GM12878 (cell line): ENCODE data around the gene GADD45A. TPM values are rescaled to one million over a fixed set of nuclear protein-coding genes. Genes with fewer than 3 reads are reported as not detected.

Experiments used
- ATAC-seq: fragments of 200-7000 bp; cut with Tn5 transposase; 3 replicates; pipeline ENCODE4 v1.9.1; 2020; ENCODE audit warnings: mild to moderate bottlenecking, moderate library complexity
- Bru-seq: library from RNA; stranded (reverse); fragments of 400-500 nt; gene quantifications from one replicate; lab custom pipeline; 2021; lab: Mats Ljungman, UMichigan
- BruChase-seq, 2 experiments: library from RNA; stranded (reverse); fragments of 400-500 nt; gene quantifications; one replicate each; lab custom pipeline; 2021; lab: Mats Ljungman, UMichigan
- BruUV-seq: library from RNA; stranded (reverse); fragments of 400-500 nt; replicated peaks from 2 replicates; lab custom pipeline; 2021; lab: Mats Ljungman, UMichigan
- CTCF ChIA-PET: fragments of 300-600 bp; sonication (Branson Sonifier 250); formaldehyde crosslinking; extraction: SDS; loops from one replicate; lab custom pipeline; 2021; ENCODE audit warnings: inconsistent platforms; lab: Yijun Ruan, JAX
- POLR2A ChIA-PET: fragments of 350-600 bp; formaldehyde crosslinking; extraction: SDS; loops from one replicate; lab custom pipeline; 2021; ENCODE audit warnings: inconsistent platforms; lab: Charles Lee
- RAD21 ChIA-PET: fragments of 300-600 bp; sonication (Branson Sonifier 250); formaldehyde crosslinking; loops from one replicate; lab custom pipeline; 2023; ENCODE audit warnings: antibody characterized with exemption; ENCODE audit not compliant: unreplicated experiment; lab: Charles Lee
- SMC1A ChIA-PET: fragments of 300-600 bp; sonication (Branson Sonifier 250); formaldehyde crosslinking; loops from one replicate; lab custom pipeline; 2023; ENCODE audit not compliant: unreplicated experiment, uncharacterized antibody; lab: Charles Lee
- DNase-seq: peaks from one replicate; pipeline ENCODE4 v3.0.0-alpha.2; 2011; ENCODE audit warnings: low read depth, low spot score
- FAIRE-seq: peaks from 3 replicates; lab custom pipeline; 2011; peaks lifted over from hg19 to GRCh38; lab: Jason Lieb, UNC
- H2AFZ ChIP-seq: 2 replicates; pipeline ENCODE4 v1.6.0; 2011; ENCODE audit warnings: low read depth, low read length, control low read depth; ENCODE audit not compliant: control insufficient read depth
- H3K27ac ChIP-seq: 2 replicates; pipeline ENCODE4 v1.5.1; 2011; ENCODE audit warnings: control low read depth; ENCODE audit not compliant: control insufficient read depth, insufficient read depth
- H3K27me3 ChIP-seq, 2 experiments: replicated peaks in 1 of 2; 2 replicates each; pipeline versions ENCODE4 v1.6.0 to v1.6.1; 2011; ENCODE audit warnings: low read length in 1 of 2; ENCODE audit not compliant: control insufficient read depth in 2 of 2, insufficient read depth in 2 of 2
- H3K36me3 ChIP-seq, 2 experiments: 2 replicates each; pipeline ENCODE4 v1.5.1; 2011; ENCODE audit warnings: low read length in 1 of 2; ENCODE audit not compliant: control insufficient read depth in 2 of 2, insufficient read depth in 2 of 2
- H3K4me1 ChIP-seq: 2 replicates; pipeline ENCODE4 v1.6.1; 2011; ENCODE audit warnings: mild to moderate bottlenecking, low read length, moderate library complexity, mixed read lengths; ENCODE audit not compliant: control insufficient read depth, insufficient read depth
- H3K4me2 ChIP-seq: 2 replicates; pipeline ENCODE4 v1.6.0; 2011; ENCODE audit warnings: control low read depth; ENCODE audit not compliant: control insufficient read depth, insufficient read depth
- H3K4me3 ChIP-seq: fragments of 200-600 bp; sonication (generic); 2 replicates; pipeline ENCODE4 v1.5.1; 2016
- H3K79me2 ChIP-seq: 2 replicates; pipeline ENCODE4 v1.6.0; 2011; ENCODE audit warnings: low read length; ENCODE audit not compliant: control insufficient read depth, insufficient read depth
- H3K9ac ChIP-seq: 2 replicates; pipeline ENCODE4 v1.8.0; 2011; ENCODE audit warnings: low read length, control low read depth, mixed read lengths; ENCODE audit not compliant: control insufficient read depth, insufficient read depth
- H3K9me3 ChIP-seq: replicated peaks from 3 replicates; pipeline ENCODE4 v1.5.1; 2011; ENCODE audit warnings: mild to moderate bottlenecking, low read length; ENCODE audit not compliant: control insufficient read depth, insufficient read depth
- H4K20me1 ChIP-seq: 2 replicates; pipeline ENCODE4 v1.6.0; 2011; ENCODE audit not compliant: control insufficient read depth, insufficient read depth
- ATF7 ChIP-seq: fragments of 450-650 bp; IDR thresholded peaks from 2 replicates; pipeline ENCODE4 v1.6.1; 2016; ENCODE audit warnings: low read depth, mild to moderate bottlenecking
- CHD4 ChIP-seq: fragments of 200-600 bp; sonication (generic); IDR thresholded peaks from 2 replicates; pipeline ENCODE4 v1.6.1; 2016; ENCODE audit warnings: mild to moderate bottlenecking
- CREB1 ChIP-seq: IDR thresholded peaks from 2 replicates; pipeline ENCODE4 v1.6.1; 2012; ENCODE audit warnings: low read depth, mild to moderate bottlenecking, inconsistent platforms
- KAT2A ChIP-seq: conservative IDR thresholded peaks from 2 replicates; pipeline ENCODE4 v1.6.1; 2011; ENCODE audit warnings: low read depth, low read length; ENCODE audit not compliant: control insufficient read depth
- MTA2 ChIP-seq: fragments of 450-650 bp; IDR thresholded peaks from 2 replicates; pipeline ENCODE4 v1.6.1; 2016; ENCODE audit warnings: low read depth, mild to moderate bottlenecking, moderate library complexity
- NRF1 ChIP-seq: conservative IDR thresholded peaks from 2 replicates; pipeline ENCODE4 v1.6.1; 2011; ENCODE audit warnings: mild to moderate bottlenecking, low read depth, low read length, improper control_type of control experiment
- PKNOX1 ChIP-seq: fragments of 450-650 bp; IDR thresholded peaks from 2 replicates; pipeline ENCODE4 v1.6.1; 2016; ENCODE audit warnings: mild to moderate bottlenecking
- RBBP5 ChIP-seq: fragments of 200-600 bp; sonication (generic); conservative IDR thresholded peaks from 2 replicates; pipeline ENCODE4 v1.6.1; 2016
- RCOR1 ChIP-seq: conservative IDR thresholded peaks from 2 replicates; pipeline ENCODE4 v1.6.1; 2012; ENCODE audit warnings: low read depth, low read length, improper control_type of control experiment
- SMC3 ChIP-seq: IDR thresholded peaks from 2 replicates; pipeline ENCODE4 v1.6.1; 2011; ENCODE audit warnings: low read length, improper control_type of control experiment, borderline replicate concordance
- TARDBP ChIP-seq: IDR thresholded peaks from 2 replicates; pipeline ENCODE4 v1.6.1; 2016; ENCODE audit warnings: borderline replicate concordance
- TCF12 ChIP-seq: IDR thresholded peaks from 2 replicates; pipeline ENCODE4 v1.6.1; 2011; ENCODE audit warnings: low read depth, mild to moderate bottlenecking, low read length
- TCF7 ChIP-seq: IDR thresholded peaks from 2 replicates; pipeline ENCODE4 v1.6.1; 2014; ENCODE audit warnings: antibody characterized with exemption, borderline replicate concordance
- YY1 ChIP-seq: IDR thresholded peaks from 2 replicates; pipeline ENCODE4 v1.6.1; 2011; ENCODE audit warnings: low read depth, mild to moderate bottlenecking, low read length
- ZBED1 ChIP-seq: IDR thresholded peaks from 2 replicates; pipeline ENCODE4 v1.6.1; 2016; ENCODE audit warnings: borderline replicate concordance
- ZNF217 ChIP-seq: fragments of 450-650 bp; IDR thresholded peaks from 2 replicates; pipeline ENCODE4 v1.6.1; 2017; ENCODE audit warnings: antibody characterized with exemption, mild to moderate bottlenecking
- ZZZ3 ChIP-seq: IDR thresholded peaks from 2 replicates; pipeline ENCODE4 v1.6.1; 2011; ENCODE audit warnings: low read depth; ENCODE audit not compliant: control insufficient read depth, insufficient read length
- WGBS: methylation state at CpG from one replicate; pipeline ENCODE4 v1.1.6; 2016; ENCODE audit warnings: low lambda C conversion rate; ENCODE audit not compliant: insufficient replicate concordance, insufficient coverage; ENCODE audit errors: missing lambda C conversion rate; 5-methylcytosine and 5-hydroxymethylcytosine counted together
- in situ Hi-C: fragments of 300-500 bp; cut with MboI; formaldehyde crosslinking; loops from 9 replicates; pipeline ENCODE4 v1.14.3; 2018; ENCODE audit warnings: mixed read lengths
- intact Hi-C: fragments of 100-400 bp; cut with micrococcal nuclease; formaldehyde crosslinking; loops from one replicate; pipeline ENCODE4 v1.14.2; 2022; ENCODE audit not compliant: unreplicated experiment
- long read RNA-seq, 2 experiments: library from polyadenylated mRNA; unstranded; transcript quantifications; one replicate each; pipeline ENCODE4 v2.0.0, GENCODE V29; 2019 to 2020
- polyA minus RNA-seq, 3 experiments: library from RNA; depleted of rRNA, polyadenylated mRNA; stranded (reverse); fragments of >200 nt; gene quantifications; 2 replicates each; pipeline ENCODE4 v1.2.3, GENCODE V29; 2011
- polyA plus RNA-seq, 11 experiments: library from polyadenylated mRNA; depleted of rRNA in 4 of 11; unstranded in 6 of 11; stranded (reverse) in 5 of 11; fragments of >200 nt; fragmentation: Nextera tagmentation in 4 of 11; fragmentation: Illumina TruSeq in 1 of 11; extraction: Ambion mirVana in 4 of 11; extraction: Trizol in 1 of 11; gene quantifications; 1 replicate in 1 of 11; 2 replicates in 10 of 11; pipeline versions ENCODE4 v1.2.1 to v1.2.3, GENCODE V29; 2011 to 2016; ENCODE audit warnings: inconsistent platforms in 2 of 11, missing spikeins in 2 of 11, low read depth in 1 of 11
- total RNA-seq, 4 experiments: library from RNA; depleted of rRNA in 3 of 4; stranded (reverse); fragments of >200 nt in 3 of 4; fragmentation: Illumina TruSeq in 1 of 4; extraction: Trizol in 1 of 4; gene quantifications; 2 replicates each; pipeline versions ENCODE4 v1.2.1 to v1.2.3, GENCODE V29; 2013 to 2021
- TF ChIP-seq, protein P1 (sequence below): fragments of 450-650 bp; conservative IDR thresholded peaks from 2 replicates; pipeline ENCODE4 v1.6.1; 2017; ENCODE audit warnings: mild to moderate bottlenecking, moderate library complexity

Gene GADD45A
- total RNA-seq (2013; cell fraction: nucleolus; rRNA removed): 18.1 and 22.4 TPM in 2 replicates
- total RNA-seq (2014; rRNA removed) (18.4 and 19.7 TPM in 2 replicates), total RNA-seq (2014; rRNA removed; fragmentation: Illumina TruSeq; extraction: Trizol) (13.0 and 14.6 TPM in 2 replicates), total RNA-seq (2021) (25.7 and 26.1 TPM in 2 replicates), polyA plus RNA-seq (2011; rRNA removed) (20.6 and 27.8 TPM in 2 replicates), polyA plus RNA-seq (2014; fragmentation: Illumina TruSeq; extraction: Trizol) (16.1 and 29.0 TPM in 2 replicates), polyA plus RNA-seq (2014; fragmentation: Nextera tagmentation; extraction: Ambion mirVana) (1 to 10 TPM; 4.7 to 9.3 TPM), polyA plus RNA-seq (2014; rRNA removed) (18.7 and 20.0 TPM in 2 replicates), polyA plus RNA-seq (2016; fragmentation: Nextera tagmentation; extraction: Ambion mirVana) (10 to 100 TPM; 41.2 to 48.9 TPM), polyA minus RNA-seq (2011; rRNA and poly(A)+ RNA removed) (5.9 and 6.2 TPM in 2 replicates), Bru-seq, nascent RNA (percentile 98 among the genes with signal in this experiment), BruChase-seq, experiment 1, labeled RNA remaining after a 6-hour chase (percentile 92 among the genes with signal in this experiment), BruChase-seq, experiment 2, labeled RNA remaining after a 2-hour chase (percentile 96 among the genes with signal in this experiment)
- 14.5 TPM for polyA plus RNA-seq (2011; ENCODE audit: low read depth)
- polyA plus RNA-seq (2011; cell fraction: cytosol; rRNA removed): 24.3 and 24.4 TPM in 2 replicates
- 41.6 and 53.4 TPM in 2 replicates for polyA plus RNA-seq (2011; cell fraction: nucleus; rRNA removed)
- 31.6 and 44.9 TPM in 2 replicates for polyA plus RNA-seq (2012)
- 8.7 and 13.5 TPM in 2 replicates for polyA minus RNA-seq (2011; cell fraction: cytosol; rRNA and poly(A)+ RNA removed)
- 29.6 and 39.4 TPM in 2 replicates for polyA minus RNA-seq (2011; cell fraction: nucleus; rRNA and poly(A)+ RNA removed)
- long read RNA-seq, experiment 1, transcript GADD45A-202 (4 exons, 1,496 nt): major isoform, 6 of 7 reads
- long read RNA-seq, experiment 1, partial matches to known transcripts: 1 of 7 reads
- long read RNA-seq, experiment 1, other reads (novel, unspliced or antisense): 0 of 7 reads
- long read RNA-seq, experiment 2, transcript GADD45A-202 (4 exons, 1,496 nt): major isoform, 8 of 20 reads
- long read RNA-seq, experiment 2, partial matches to known transcripts: 9 of 20 reads
- long read RNA-seq, experiment 2, other reads (novel, unspliced or antisense): 3 of 20 reads

- SMC1A ChIA-PET: interaction anchor here (0.7 to 11.4 kb wide), 24 partner anchors 8 to 354 kb away, joined by 3 to 197 read pairs (median 4); no protein-coding TSS in a partner anchor
- peak within 1 kb of the TSS; percentile 83 for H3K27ac ChIP-seq
- H3K36me3 ChIP-seq: 0 out of 4 replicates have a peak, but pooled peaks cover 0 to 3% of the 10 kb centered on the region in 2 experiments
- ATAC-seq (peak; percentile 88), DNase-seq (peak; percentile 97), FAIRE-seq (peak; percentile 99)
- in situ Hi-C loops: no loop called here
- H3K4me1 ChIP-seq: peaks cover 8% of the 10 kb centered on the region
- intact Hi-C loops: loop anchor here (2.0 to 10.0 kb wide), 5 partner anchors 47 to 350 kb away; partner anchors contain the start of gene SERBP1
- no TSS peak for BruUV-seq
- peak within 1 kb of the TSS; percentile 81 for H3K4me3 ChIP-seq
- H3K4me2 ChIP-seq: peak within 1 kb of the TSS; percentile 93
- H3K27me3 ChIP-seq: peaks cover 0 to 2% of the 10 kb centered on the region in 2 experiments; a peak in 2 of 4 replicates
- H3K9me3 ChIP-seq: no peaks in the 10 kb centered on the region; the same call in 2 of the 3 replicates
- H3K9ac ChIP-seq: peak within 1 kb of the TSS; percentile 87
- WGBS: 1% methylated on average over 39 of the region's 39 CpGs
- peaks cover 25% of the 10 kb centered on the region for H3K79me2 ChIP-seq
- CTCF ChIA-PET: interaction anchor here (0.7 to 8.6 kb wide), 19 partner anchors 9 to 165 kb away, joined by 3 to 107 read pairs (median 4); no protein-coding TSS in a partner anchor
- POLR2A ChIA-PET: interaction anchor here (0.5 to 4.2 kb wide), 33 partner anchors 9 to 1099 kb away, joined by 3 to 33 read pairs (median 5); partner anchors contain the start of genes DNAI4, MIER1 and SERBP1
- RAD21 ChIA-PET: interaction anchor here (0.6 to 11.0 kb wide), 31 partner anchors 10 to 171 kb away, joined by 3 to 225 read pairs (median 4); partner anchors contain the start of gene GNG12
- peak within 1 kb of the TSS; percentile 75 for H2AFZ ChIP-seq
- H4K20me1 ChIP-seq: no peaks in the 10 kb centered on the region
- TF ChIP-seq SMC3 (peak; percentile 31; the same call in 1 of the 2 replicates), ATF7 (0 out of 2 replicates have a peak, but pooled peaks have one; percentile 21), ZNF217 (peak; percentile 30; the same call in 1 of the 2 replicates), TCF7 (no peak), YY1 (peak; percentile 63), PKNOX1 (0 out of 2 replicates have a peak, but pooled peaks have one; percentile 9), NRF1 (no peak), MTA2 (no peak), RBBP5 (no peak), KAT2A (no peak), ZZZ3 (no peak), ZBED1 (no peak; the same call in 1 of the 2 replicates), CREB1 (no peak), CHD4 (no peak), TCF12 (peak; percentile 71; the same call in 1 of the 2 replicates), TARDBP (no peak), RCOR1 (0 out of 2 replicates have a peak, but pooled peaks have one; percentile 54)
- TF ChIP-seq, protein P1, sequence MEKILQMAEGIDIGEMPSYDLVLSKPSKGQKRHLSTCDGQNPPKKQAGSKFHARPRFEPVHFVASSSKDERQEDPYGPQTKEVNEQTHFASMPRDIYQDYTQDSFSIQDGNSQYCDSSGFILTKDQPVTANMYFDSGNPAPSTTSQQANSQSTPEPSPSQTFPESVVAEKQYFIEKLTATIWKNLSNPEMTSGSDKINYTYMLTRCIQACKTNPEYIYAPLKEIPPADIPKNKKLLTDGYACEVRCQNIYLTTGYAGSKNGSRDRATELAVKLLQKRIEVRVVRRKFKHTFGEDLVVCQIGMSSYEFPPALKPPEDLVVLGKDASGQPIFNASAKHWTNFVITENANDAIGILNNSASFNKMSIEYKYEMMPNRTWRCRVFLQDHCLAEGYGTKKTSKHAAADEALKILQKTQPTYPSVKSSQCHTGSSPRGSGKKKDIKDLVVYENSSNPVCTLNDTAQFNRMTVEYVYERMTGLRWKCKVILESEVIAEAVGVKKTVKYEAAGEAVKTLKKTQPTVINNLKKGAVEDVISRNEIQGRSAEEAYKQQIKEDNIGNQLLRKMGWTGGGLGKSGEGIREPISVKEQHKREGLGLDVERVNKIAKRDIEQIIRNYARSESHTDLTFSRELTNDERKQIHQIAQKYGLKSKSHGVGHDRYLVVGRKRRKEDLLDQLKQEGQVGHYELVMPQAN: peak; percentile 75
Observed at GRCh38 chr1:67685067-67685557, at the start of gene GADD45A. Gene GADD45A (plus strand): TSS chr1:67685201. CDS start chr1:67685495, 294 bp downstream.
